HG03135 (cell line): ENCODE results near the gene CFAP58.

Experiments used
- ATAC-seq: cut with Tn5 transposase; IDR thresholded peaks from one replicate; pipeline ENCODE4 v1.9.1; 2021; ENCODE audit warnings: mild to moderate bottlenecking, moderate library complexity; ENCODE audit not compliant: unreplicated experiment

CFAP58 gene

GRCh38 chr10:104359811-104360210 is 6.2 kb downstream of the CFAP58 start:
- no peak for ATAC-seq

DNA sequence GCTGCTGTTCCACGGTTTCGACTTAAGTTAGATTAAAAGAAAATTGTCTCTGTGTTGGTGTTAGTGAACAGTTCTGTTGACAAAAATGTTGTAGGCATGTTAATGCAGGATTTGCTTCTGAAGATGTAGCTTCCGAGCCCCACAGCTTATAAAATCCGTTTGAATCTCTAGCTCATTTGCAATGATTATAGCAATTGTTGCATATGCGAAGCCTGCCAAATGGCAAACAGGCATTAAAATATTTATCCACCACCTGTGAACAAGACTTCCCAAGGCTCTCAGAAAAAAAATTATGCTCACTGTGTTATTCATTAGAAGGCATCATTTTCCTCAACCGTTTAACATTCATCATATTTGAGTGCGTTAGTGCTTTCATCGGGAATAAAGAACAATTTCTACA is 14.3 kb downstream of the CFAP58 start:
- no peak for ATAC-seq

- no peak for ATAC-seq
Measured at GRCh38 chr10:104368381-104368780, 14.7 kb downstream of the CFAP58 start.

GRCh38 chr10:104371753-104372152 is 18.1 kb downstream of the CFAP58 start:
- ATAC-seq: no peak

DNA sequence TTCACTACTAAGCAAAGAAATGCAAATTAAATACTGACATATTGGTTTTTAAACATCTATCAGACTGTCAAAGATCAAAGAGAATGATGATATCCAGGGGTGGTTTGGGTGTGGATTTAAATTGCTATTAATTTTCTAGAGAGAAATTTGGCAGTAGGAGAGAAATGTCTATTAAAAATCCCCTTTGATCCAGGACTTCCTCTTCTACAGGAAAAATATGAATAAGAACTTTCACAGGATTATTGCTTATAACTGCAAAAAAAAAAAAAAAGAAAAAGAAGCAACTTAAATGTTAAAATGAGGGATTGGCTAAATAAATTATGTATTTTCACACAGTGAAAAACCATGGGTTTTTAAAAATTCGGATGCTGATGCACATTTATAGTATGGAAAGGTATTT is 21.0 kb downstream of the CFAP58 start:
- no peak for ATAC-seq

GRCh38 chr10:104376784-104377300 is 23.2 kb downstream of the CFAP58 start:
- no peak for ATAC-seq

DNA sequence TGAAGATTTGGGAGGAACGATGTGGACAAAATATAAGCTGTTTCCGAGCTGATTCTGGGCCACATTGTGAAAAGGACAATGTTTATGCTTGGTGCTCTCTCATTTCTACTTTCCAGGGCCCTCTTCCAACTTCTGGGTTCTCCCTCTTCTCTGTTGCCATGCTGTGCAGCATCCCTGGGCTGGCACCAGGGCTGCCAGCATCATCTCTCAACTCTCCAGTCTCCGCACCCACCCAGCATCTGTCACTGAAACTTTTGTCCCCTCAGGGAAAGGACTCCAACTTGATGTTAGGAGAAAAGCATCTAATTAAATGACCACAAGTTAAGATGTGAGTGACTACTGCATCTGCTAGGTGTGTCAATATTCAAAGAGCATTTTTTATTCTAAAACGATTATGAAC is 26.7 kb downstream of the CFAP58 start:
- no peak for ATAC-seq

DNA sequence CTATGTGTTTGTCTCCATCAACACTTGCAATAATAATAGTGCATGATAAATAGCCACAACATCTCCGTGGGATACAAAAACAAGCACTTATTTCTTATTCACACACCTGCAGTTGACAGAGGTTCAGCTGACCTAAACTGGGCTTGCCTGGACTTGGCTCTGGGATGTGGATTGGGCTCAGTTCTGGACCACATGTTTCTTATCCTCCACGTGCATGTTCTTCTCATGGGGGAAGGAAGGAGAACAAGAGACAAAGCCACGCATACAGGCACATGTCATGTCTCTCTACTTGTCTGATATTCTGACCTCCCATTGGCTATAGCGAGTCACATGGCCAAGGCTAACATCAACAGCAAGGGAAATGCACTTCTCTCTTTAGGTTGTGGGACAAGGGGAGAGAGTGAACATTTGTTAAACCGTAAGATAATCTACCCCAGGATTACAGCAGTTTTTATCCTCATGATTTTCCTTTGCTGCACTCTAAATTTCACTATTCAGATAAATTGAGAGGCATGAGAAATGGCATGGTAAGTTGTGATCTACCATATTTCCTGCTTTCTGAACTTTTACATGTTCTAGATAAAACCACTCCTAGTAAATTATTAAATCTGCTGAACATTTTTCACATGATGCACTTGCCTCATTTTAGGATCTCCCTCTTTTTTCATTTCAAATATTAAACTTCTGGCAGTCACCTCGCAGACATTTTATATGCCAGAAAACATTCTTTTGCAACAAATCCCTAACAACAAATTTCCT is 33.7 kb downstream of the CFAP58 start:
- no peak for ATAC-seq

DNA sequence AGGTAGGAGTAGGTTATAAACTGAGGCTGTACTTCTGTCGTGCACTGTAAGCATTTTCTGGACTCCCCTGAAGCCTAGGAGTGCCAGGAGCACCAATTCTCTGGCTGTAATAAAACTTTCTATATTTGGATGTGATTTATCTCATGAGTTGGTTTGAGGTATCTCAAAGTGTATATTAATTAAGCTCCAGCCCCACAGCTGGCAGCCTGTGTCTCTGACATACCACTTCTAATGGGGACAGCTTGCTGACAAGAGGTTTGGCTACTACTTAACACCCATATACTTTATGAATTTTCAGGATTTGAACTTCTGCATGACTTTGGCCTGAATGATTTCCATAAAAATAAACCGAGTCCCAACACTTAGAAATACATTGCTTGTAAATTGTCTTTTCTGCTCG is 35.2 kb downstream of the CFAP58 start:
- ATAC-seq: no peak

DNA sequence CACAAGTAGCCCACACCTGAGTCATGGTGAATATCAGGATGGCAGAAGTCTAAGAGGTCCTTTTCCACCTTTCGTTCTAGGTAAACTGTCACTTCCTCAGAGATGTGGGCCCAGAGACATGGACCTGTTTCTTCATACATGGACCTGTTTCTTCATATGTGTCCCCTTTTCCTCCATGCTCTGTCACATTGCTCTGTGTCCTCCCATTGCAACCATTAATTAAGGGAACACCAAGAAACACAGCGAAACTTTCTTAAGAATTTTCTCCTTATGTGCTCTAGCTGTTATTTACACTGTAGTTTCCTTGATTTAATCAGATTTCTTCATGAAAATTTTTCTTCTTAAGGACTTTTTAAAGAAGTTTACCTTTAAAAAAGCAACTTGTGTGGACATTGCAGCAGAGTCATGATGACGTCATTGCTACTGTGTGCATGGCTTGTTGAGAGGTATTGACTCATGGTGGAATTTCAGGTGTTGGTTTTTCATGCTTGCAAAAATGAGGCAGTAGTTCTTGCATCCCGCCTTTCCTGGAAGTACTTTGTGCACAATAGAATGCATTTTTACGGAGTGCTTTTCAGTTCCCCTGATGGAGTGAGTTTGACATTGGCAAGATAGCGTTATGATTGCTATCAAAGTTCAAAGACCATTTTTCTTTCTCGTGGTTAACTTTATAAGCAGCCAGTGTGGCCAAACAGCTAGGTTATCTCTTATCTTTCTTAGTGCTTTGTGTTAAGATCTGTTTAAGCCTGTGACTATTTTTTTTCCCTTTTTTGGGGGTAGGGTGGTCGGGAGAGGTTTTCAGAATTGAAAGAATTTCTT is 37.7 kb downstream of the CFAP58 start:
- ATAC-seq: no peak

- ATAC-seq: no peak
Measured at GRCh38 chr10:104391969-104392296, 38.3 kb downstream of the CFAP58 start.

DNA sequence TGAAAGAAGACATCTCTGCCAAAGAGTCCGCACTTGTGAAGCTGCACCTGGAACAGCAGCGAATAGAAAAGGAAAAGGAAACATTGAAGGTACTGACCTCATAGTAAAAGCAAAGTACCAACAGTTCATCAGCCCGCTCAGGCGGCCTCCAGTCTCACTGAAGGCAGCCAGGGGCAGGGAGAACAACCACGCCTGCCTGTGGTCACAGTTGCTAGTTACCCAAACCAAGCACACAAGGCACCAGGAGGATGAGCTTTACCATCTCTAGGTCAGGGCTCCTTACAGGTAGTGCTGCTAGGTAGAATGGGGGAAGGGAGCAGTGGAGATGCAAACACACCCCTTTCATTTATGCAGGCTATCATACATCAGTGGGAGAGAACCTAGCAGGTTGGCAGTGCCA is 39.8 kb downstream of the CFAP58 start:
- no peak for ATAC-seq

- ATAC-seq: no peak
Measured at GRCh38 chr10:104396581-104396980, 42.9 kb downstream of the CFAP58 start.

DNA sequence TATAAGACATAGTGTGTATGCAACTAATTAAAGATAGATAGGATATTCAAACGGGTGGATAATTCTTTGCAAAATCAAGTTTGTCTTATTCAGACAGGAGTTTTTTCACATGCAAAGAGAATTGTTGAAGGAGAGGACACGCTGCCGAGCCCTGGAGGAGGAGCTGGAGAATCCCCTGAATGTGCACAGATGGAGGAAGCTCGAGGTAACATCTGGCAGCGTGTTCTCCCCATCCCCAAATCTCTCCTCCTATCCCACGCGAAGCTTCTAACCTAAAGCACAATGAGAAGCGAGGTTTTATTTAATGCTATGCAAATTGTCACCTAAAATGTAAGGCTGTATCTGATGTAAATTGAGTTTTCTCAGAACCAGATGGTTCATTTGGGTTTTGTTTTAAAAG is 50.0 kb downstream of the CFAP58 start:
- no peak for ATAC-seq

- ATAC-seq: no peak
Measured at GRCh38 chr10:104406715-104407650, 53.4 kb downstream of the CFAP58 start.

GRCh38 chr10:104413528-104413927 is 59.9 kb downstream of the CFAP58 start:
- ATAC-seq: no peak

DNA sequence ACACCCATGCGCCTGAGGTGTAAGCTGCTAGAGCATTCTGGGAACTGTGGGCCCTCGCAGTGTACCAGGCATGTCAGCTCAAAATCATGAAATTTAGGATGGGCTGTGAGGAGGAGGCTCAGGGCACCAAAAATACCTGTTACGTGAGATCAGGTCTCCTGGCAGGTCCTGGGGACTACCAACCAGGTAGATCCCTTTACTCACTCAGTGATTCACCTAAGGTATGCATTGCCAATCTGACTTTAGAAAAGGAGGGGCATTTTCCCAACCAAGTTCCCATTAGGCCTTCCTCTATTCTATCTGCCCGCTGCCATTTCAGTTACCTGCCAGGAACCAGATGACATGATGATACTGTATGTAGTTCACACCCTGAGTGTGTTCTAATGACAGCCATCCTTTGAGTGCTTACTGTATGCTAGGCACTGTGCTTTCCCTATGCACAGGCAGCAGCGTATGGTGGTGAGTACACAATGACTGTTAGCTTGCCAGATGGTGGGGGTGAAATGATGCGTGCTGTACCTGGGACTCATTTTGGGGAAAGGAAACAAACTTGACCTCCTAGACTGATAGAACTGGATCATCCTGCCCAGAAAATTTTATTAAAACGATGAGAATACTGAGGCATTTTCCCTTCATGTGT is 62.0 kb downstream of the CFAP58 start:
- ATAC-seq: no peak

DNA sequence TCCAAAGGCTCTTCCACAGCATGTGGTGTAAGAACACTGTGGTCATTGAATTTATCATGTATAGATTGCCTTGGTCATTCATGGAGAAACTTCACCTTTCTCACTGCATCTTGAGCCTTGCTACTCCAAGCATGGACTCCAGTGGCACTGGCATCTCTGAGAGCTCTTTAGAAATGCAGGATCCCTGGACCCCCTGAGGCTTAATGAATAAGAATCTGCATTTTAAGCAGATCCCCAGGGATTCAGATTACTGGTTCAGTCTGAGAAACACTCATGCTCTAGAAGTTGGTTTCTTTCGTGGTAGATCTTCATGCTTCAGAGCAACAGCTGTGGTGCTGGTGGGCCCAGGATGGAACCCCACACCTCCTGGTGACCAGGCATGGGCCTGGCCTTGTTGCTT is 63.2 kb downstream of the CFAP58 start:
- ATAC-seq: no peak

GRCh38 chr10:104417637-104418292 is 64.1 kb downstream of the CFAP58 start:
- no peak for ATAC-seq

DNA sequence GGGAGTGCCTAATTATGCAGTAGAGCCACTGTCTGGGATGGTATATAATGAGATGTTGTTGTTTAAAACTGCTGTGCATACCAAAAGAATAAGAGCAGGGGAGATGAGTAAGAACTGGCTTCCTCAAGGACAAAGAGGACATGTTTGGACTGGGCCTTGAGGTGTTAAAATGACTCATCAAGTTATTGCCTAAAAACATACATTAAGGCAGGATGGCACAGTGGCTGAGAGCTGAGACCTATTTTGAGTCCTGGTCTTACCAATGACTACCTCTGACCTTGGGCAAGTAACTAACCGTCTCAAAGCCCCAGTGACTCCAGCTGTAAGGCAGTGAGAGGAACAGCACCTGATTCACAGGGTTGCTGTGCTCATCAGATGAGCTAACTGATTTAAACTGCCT is 71.1 kb downstream of the CFAP58 start:
- ATAC-seq: peak; percentile 85
